Mesenchymal stem cell (in vitro differentiated cells and primary cell): ENCODE results near the gene GDPD4.

Experiments used
- DNase-seq: peaks from one replicate; pipeline ENCODE4 v3.0.0-alpha.2; 2013
- H2AFZ ChIP-seq: one replicate; pipeline ENCODE4 v1.6.1; 2013; ENCODE audit warnings: low read depth, mild to moderate bottlenecking, control low read depth, inconsistent platforms, low read length, moderate library complexity
- H2AK5ac ChIP-seq: 2 replicates; pipeline ENCODE4 v1.6.1; 2013; ENCODE audit warnings: low read length, moderate library complexity, mild to moderate bottlenecking, inconsistent platforms; ENCODE audit not compliant: severe bottlenecking
- H2BK120ac ChIP-seq: one replicate; pipeline ENCODE4 v1.6.1; 2013; ENCODE audit warnings: low read depth, mild to moderate bottlenecking, inconsistent platforms, low read length, moderate library complexity
- H2BK12ac ChIP-seq, 2 experiments: one replicate each; pipeline ENCODE4 v1.6.1; 2013; ENCODE audit warnings: inconsistent platforms in 2 of 2, low read length in 2 of 2, mild to moderate bottlenecking in 2 of 2, moderate library complexity in 2 of 2, control low read depth in 1 of 2
- H2BK15ac ChIP-seq: one replicate; pipeline ENCODE4 v1.6.1; 2013; ENCODE audit warnings: mild to moderate bottlenecking, low read depth, inconsistent platforms; ENCODE audit not compliant: poor library complexity, severe bottlenecking
- H2BK5ac ChIP-seq: 2 replicates; pipeline ENCODE4 v1.6.1; 2013; ENCODE audit warnings: low read depth, mild to moderate bottlenecking, low read length, control low read depth, inconsistent platforms; ENCODE audit not compliant: poor library complexity, severe bottlenecking
- H3K14ac ChIP-seq, 2 experiments: one replicate each; pipeline ENCODE4 v1.6.1; 2013; ENCODE audit warnings: inconsistent platforms in 2 of 2, low read length in 2 of 2, control low read depth in 1 of 2, mild to moderate bottlenecking in 1 of 2, moderate library complexity in 1 of 2
- H3K18ac ChIP-seq, 2 experiments: one replicate each; pipeline ENCODE4 v1.6.1; 2013; ENCODE audit warnings: inconsistent platforms in 2 of 2, low read length in 2 of 2, control low read depth in 1 of 2, low read depth in 1 of 2, mild to moderate bottlenecking in 1 of 2
- H3K23ac ChIP-seq, 2 experiments: one replicate each; pipeline ENCODE4 v1.6.1; 2013; ENCODE audit warnings: inconsistent platforms in 2 of 2, low read length in 2 of 2, mild to moderate bottlenecking in 2 of 2, moderate library complexity in 2 of 2, control low read depth in 1 of 2
- H3K27ac ChIP-seq: 2 replicates; pipeline ENCODE4 v1.5.1; 2013; ENCODE audit warnings: mild to moderate bottlenecking, moderate library complexity, low read length, control low read depth, inconsistent platforms; ENCODE audit not compliant: poor library complexity, severe bottlenecking
- H3K27me3 ChIP-seq, 2 experiments: 2 replicates each; pipeline versions ENCODE4 v1.6.1 to v1.7.0; 2013; ENCODE audit warnings: low read length in 2 of 2, mild to moderate bottlenecking in 2 of 2, moderate library complexity in 2 of 2, control low read depth in 1 of 2, inconsistent platforms in 1 of 2; ENCODE audit not compliant: control insufficient read depth in 1 of 2, insufficient read depth in 1 of 2
- H3K36me3 ChIP-seq, 2 experiments: 2 replicates each; pipeline versions ENCODE4 v1.6.1 to v1.7.0; 2013; ENCODE audit warnings: low read length in 2 of 2, control low read depth in 1 of 2, inconsistent platforms in 1 of 2, low read depth in 1 of 2, mild to moderate bottlenecking in 1 of 2; ENCODE audit not compliant: insufficient read depth in 2 of 2, control insufficient read depth in 1 of 2
- H3K4ac ChIP-seq, 2 experiments: one replicate each; pipeline ENCODE4 v1.6.1; 2013; ENCODE audit warnings: inconsistent platforms in 2 of 2, low read length in 2 of 2, mild to moderate bottlenecking in 2 of 2, moderate library complexity in 2 of 2, control low read depth in 1 of 2, low read depth in 1 of 2
- H3K4me1 ChIP-seq: 2 replicates; pipeline ENCODE4 v1.6.1; 2013; ENCODE audit warnings: low read depth, low read length, control low read depth; ENCODE audit not compliant: control insufficient read depth, insufficient read depth
- H3K4me2 ChIP-seq: 2 replicates; pipeline ENCODE4 v1.6.1; 2013; ENCODE audit warnings: low read length, mild to moderate bottlenecking, inconsistent platforms; ENCODE audit not compliant: poor library complexity, severe bottlenecking
- H3K4me3 ChIP-seq, 2 experiments: 2 replicates each; pipeline versions ENCODE4 v1.5.1 to v1.7.0; 2013; ENCODE audit warnings: low read length in 2 of 2, mild to moderate bottlenecking in 2 of 2, control low read depth in 1 of 2, low read depth in 1 of 2; ENCODE audit not compliant: insufficient read depth in 1 of 2
- H3K79me1 ChIP-seq: replicated peaks from 2 replicates; pipeline ENCODE4 v1.6.1; 2013; ENCODE audit warnings: mild to moderate bottlenecking, control low read depth, low read length, inconsistent platforms; ENCODE audit not compliant: poor library complexity, severe bottlenecking
- H3K9ac ChIP-seq: 2 replicates; pipeline ENCODE4 v1.7.0; 2013; ENCODE audit warnings: mild to moderate bottlenecking, low read length, moderate library complexity
- H3K9me3 ChIP-seq: 2 replicates; pipeline ENCODE4 v1.7.0; 2013; ENCODE audit warnings: mild to moderate bottlenecking, low read length; ENCODE audit not compliant: control insufficient read depth
- H4K8ac ChIP-seq: one replicate; pipeline ENCODE4 v1.6.1; 2013; ENCODE audit warnings: inconsistent platforms, mild to moderate bottlenecking, low read length, moderate library complexity
- H4K91ac ChIP-seq: one replicate; pipeline ENCODE4 v1.6.1; 2013; ENCODE audit warnings: mild to moderate bottlenecking, low read length, inconsistent platforms
- WGBS: methylation state at CpG from one replicate; pipeline ENCODE4 v1.1.7; 2013; ENCODE audit warnings: mixed read lengths; 5-methylcytosine and 5-hydroxymethylcytosine counted together

GDPD4 gene

DNA sequence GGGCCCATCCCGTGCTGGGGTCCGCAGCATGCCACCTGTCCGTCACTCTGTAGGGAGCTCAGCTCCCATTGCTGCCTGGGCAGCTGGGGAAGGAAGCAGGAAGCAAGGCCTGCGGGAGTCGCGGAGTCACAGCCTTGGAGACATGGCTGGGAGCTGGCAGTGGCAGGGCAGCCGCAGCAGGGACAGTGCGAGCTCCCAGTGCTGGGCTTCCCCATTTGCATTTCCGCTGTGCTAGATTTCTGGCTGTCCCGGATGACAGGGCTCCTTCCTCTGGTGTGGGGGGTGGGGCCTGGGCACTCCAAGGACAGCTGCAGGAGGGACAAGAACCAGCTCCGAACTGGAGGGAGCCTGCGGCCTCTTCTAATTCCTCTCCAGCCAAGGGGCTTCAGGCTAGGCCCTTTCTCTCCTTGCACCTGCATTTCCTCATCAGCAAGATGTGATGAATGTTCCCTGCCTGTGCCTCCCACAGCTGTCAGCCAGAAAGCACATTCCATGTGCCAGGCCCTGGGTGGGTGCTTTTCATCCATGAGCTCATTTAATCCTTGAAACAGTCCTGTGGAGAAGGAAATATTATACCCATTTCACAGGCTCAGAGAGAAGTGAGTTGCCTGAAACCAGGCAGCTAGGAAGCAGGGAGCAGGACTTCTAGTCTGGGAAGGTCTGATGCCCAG lies 125.5 kb downstream of the GDPD4 start:
- no peaks in the 10 kb centered on the region for H3K36me3 ChIP-seq

DNA sequence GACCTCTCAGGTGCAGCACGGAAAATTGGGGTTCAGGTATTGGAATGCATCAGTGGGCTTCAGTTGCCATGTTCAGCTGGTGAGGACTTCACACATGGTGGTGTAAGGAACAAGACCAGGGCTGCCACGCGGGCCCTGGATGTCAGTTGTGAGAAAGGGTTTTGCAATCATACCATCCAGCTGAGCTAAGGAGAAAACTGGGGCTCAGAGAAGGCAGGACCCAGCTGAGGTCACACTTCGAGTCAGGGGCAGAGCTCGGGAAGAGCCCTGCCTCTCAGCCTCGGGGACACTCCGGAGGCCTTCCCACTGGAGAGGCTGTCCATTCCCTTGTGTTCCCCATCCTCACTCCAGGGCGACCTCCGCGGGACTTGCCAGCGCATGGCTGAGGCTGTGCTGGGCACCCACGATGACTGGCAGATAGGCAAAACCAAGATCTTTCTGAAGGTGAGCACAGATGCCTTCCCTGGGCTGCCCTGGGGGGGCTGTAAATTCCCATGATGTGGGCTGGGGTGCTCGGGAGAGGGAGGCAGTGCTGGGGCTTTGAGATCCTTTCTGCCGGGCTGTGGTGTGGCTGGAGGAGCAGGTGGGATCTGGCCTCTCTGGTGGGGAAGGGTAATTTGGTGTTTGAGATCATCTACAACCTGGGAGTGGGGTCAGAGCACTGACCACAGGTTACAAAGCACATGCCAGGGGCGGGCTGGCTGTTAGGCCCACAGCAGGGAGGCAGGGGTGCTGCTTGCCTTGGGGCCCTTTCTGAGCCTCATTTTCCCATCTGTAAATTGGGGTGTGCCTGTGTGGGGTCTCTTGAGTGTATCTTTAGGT lies 126.3 kb downstream of the GDPD4 start:
- no peak overlapping the region for H3K23ac ChIP-seq

More for the DNA sequence above, 125.5 kb downstream of the GDPD4 start:
- Histone ChIP-seq H2BK120ac (no peak overlapping the region), H2BK5ac (no peak overlapping the region), H3K14ac (no peak overlapping the region), H3K4me1 (peaks cover 21% of the 10 kb centered on the region), H3K9ac (no peak overlapping the region), H3K18ac (peak overlapping the region in 1 of 2 experiments; percentile 63), H2BK15ac (no peak overlapping the region), H3K79me1 (no peaks in the 10 kb centered on the region), H3K27ac (no peak overlapping the region), H4K91ac (peak overlapping the region; percentile 52), H3K4me2 (no peak overlapping the region), H2AFZ (peak overlapping the region; percentile 10), H2AK5ac (no peak overlapping the region), H3K4ac (no peak overlapping the region), H2BK12ac (no peak overlapping the region), H3K27me3 (peaks cover 0 to 38% of the 10 kb centered on the region in 2 experiments), H3K4me3 (no peak overlapping the region), H4K8ac (no peak overlapping the region), H3K23ac (no peak overlapping the region), H3K9me3 (no peaks in the 10 kb centered on the region)
- WGBS: 42% methylated on average over 12 of the region's 12 CpGs
- DNase-seq: peak; percentile 5

DNA sequence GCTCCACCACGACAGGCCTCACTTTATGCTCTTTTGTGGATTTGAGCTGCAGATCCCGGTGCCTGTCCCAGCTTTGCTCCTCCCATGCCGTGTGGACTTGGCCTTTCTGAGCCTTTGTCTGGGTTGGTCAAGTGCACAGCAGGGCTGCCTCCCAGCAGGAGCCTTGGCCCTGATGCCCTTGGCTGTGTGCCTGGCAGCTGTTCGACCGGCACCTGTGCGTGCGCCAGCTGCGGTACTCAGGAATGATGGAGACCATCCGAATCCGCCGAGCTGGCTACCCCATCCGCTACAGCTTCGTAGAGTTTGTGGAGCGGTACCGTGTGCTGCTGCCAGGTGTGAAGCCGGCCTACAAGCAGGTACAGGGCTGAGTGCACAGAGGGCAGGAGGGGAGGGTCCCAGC lies 126.9 kb downstream of the GDPD4 start:
- no peak overlapping the region for H4K8ac ChIP-seq
- no peak overlapping the region for H2BK15ac ChIP-seq
- no peak overlapping the region for H3K27ac ChIP-seq
- no peaks in the 10 kb centered on the region for H3K79me1 ChIP-seq
- H3K9me3 ChIP-seq: no peaks in the 10 kb centered on the region
- no peak overlapping the region for H3K14ac ChIP-seq
- H2BK120ac ChIP-seq: no peak overlapping the region
- H3K4me2 ChIP-seq: no peak overlapping the region
- no peak overlapping the region for H4K91ac ChIP-seq
- no peak overlapping the region for H3K9ac ChIP-seq
- H3K27me3 ChIP-seq: peaks cover 0 to 37% of the 10 kb centered on the region in 2 experiments
- H3K23ac ChIP-seq: no peak overlapping the region
- no peak overlapping the region for H2AFZ ChIP-seq
- H2BK12ac ChIP-seq: no peak overlapping the region
- H2BK5ac ChIP-seq: no peak overlapping the region
- no peak for DNase-seq
- H3K18ac ChIP-seq: no peak overlapping the region
- no peak overlapping the region for H3K4me3 ChIP-seq
- no peak overlapping the region for H2AK5ac ChIP-seq
- no peaks in the 10 kb centered on the region for H3K36me3 ChIP-seq
- H3K4me1 ChIP-seq: peaks cover 21% of the 10 kb centered on the region
- H3K4ac ChIP-seq: no peak overlapping the region
- WGBS: 92% methylated on average over 16 of the region's 16 CpGs

More for the DNA sequence above, 126.3 kb downstream of the GDPD4 start:
- Histone ChIP-seq H2AFZ (no peak overlapping the region), H3K4me1 (peaks cover 21% of the 10 kb centered on the region), H2BK15ac (no peak overlapping the region), H4K8ac (no peak overlapping the region), H3K4ac (no peak overlapping the region), H2BK5ac (no peak overlapping the region), H3K4me3 (no peak overlapping the region), H3K9me3 (no peaks in the 10 kb centered on the region), H3K27ac (no peak overlapping the region), H3K14ac (peak overlapping the region in 1 of 2 experiments; percentile 5), H2BK120ac (no peak overlapping the region), H2AK5ac (no peak overlapping the region), H2BK12ac (no peak overlapping the region), H3K4me2 (no peak overlapping the region), H3K79me1 (no peaks in the 10 kb centered on the region), H3K36me3 (no peaks in the 10 kb centered on the region), H3K27me3 (peaks cover 0 to 35% of the 10 kb centered on the region in 2 experiments), H4K91ac (no peak overlapping the region), H3K9ac (no peak overlapping the region), H3K18ac (no peak overlapping the region)
- DNase-seq: no peak
- 89% methylated on average over 15 of the region's 15 CpGs for WGBS

DNA sequence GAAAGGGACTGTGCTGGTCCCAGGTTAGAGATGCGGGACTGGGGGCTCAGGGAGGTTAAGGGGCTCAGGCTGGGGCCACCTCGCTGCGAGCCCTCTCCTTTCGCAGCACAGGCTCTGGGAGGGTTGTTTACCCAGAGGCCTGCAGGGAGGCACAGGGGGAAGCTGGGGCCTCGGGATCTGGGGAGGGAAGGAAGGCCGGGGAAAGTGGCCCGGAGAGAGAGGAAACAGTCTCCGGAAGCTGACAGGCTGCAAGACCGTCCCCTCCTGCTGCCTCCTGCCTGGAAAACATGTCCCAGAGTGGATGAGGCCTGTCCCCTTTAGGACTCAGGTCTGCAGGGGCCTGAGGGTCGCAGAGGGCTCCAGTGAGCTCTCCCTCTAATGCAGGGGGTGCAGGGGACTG lies 128.0 kb downstream of the GDPD4 start:
- Histone ChIP-seq H3K4ac (no peak overlapping the region), H3K23ac (no peak overlapping the region), H3K9ac (no peak overlapping the region), H3K27me3 (peaks cover 0 to 39% of the 10 kb centered on the region in 2 experiments), H2BK5ac (no peak overlapping the region), H2BK12ac (no peak overlapping the region), H4K8ac (peak overlapping the region; percentile 41), H3K4me1 (peaks cover 21% of the 10 kb centered on the region), H2BK120ac (no peak overlapping the region), H3K4me3 (no peak overlapping the region), H3K4me2 (no peak overlapping the region), H3K14ac (no peak overlapping the region), H3K9me3 (no peaks in the 10 kb centered on the region), H4K91ac (no peak overlapping the region), H2BK15ac (no peak overlapping the region), H2AFZ (peak overlapping the region; percentile 1), H3K79me1 (no peaks in the 10 kb centered on the region), H3K36me3 (no peaks in the 10 kb centered on the region), H3K27ac (no peak overlapping the region), H3K18ac (no peak overlapping the region), H2AK5ac (no peak overlapping the region)
- DNase-seq: no peak
- 31% methylated on average over 10 of the region's 10 CpGs for WGBS
